ENCODE results near the gene UBR4.
"Not testable (repeated sequence)": the region's sequence is repeated elsewhere in the genome, so short reads cannot be mapped to it uniquely, and the experiment has no call there.

UBR4 gene

DNA sequence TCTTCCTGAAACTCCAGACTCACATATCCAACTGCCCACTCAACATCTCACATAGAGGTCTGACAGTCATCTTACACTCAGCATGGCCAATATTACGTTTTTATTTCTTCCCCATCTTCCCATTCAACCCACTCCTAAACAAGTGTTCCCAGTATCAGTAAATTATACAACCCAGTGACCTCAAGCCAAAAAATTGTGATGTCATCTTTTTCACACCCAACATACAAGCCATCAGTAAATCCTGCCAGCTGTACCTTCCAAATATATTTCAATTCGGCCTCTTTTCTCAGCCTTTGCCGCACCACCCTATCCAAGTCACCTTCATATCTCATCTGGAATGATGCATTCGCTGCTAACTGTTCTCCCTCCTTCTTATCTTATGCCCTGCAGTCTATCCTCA is 19.6 kb downstream of the UBR4 start:
- no peak for DNase-seq (ENCODE audit: low spot score)

DNA sequence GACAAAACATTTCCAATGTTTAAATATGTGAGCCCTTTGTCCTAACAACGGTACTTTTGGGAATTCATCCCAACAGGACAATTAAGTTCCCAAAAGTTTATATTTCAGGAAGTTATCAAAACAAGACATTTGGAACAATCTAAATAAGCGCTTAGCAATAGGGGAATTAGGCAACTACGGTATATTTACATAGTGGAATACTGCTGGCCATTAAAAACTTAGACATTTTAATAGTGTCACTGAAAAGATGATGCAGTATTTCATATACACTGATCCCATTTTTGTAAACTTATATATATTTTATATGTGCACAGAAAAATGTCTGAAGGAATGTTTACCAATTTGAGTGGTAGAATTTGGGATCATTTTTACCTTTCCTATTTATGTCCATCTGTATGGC is 20.8 kb downstream of the UBR4 start:
- DNase-seq (ENCODE audit: low spot score): no peak

DNA sequence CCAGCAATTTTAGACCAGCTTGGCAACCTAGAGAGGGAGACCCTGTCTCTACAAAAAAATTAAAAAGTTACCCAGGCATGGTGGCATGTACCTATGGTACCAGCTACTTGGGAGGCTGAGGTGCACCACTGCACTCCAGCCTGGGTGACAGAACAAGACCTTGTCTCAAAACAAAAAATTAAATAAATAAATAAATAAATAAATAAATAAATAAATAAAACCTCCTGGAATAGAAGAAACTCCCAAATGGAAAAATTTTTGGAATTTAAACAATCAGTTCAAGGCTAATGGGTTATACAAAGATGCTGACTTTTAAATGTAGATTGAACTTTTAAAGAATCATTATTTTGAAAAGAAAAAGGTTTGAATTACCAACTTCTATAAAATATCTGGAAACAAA is 22.2 kb downstream of the UBR4 start:
- no peak for DNase-seq (ENCODE audit: low spot score)

DNA sequence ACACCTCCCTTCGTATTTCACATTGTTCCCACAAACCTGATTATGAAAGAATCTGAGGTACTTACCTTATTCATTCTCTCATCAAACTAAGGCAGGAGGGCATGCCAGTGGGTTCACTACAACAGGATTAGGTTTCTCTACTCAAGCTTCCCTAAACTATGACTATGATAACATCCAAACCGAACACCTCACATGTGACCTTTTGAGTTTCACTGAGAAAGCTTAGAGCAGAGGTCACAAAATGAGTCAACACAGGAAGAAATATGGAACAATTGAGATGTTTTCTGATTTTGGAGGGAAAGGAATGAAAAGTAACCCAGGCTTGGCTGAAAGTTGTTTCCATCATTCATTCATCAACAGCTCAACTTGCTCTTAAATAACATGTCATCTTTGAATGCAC is 24.1 kb downstream of the UBR4 start:
- no peak for DNase-seq (ENCODE audit: low spot score)

DNA sequence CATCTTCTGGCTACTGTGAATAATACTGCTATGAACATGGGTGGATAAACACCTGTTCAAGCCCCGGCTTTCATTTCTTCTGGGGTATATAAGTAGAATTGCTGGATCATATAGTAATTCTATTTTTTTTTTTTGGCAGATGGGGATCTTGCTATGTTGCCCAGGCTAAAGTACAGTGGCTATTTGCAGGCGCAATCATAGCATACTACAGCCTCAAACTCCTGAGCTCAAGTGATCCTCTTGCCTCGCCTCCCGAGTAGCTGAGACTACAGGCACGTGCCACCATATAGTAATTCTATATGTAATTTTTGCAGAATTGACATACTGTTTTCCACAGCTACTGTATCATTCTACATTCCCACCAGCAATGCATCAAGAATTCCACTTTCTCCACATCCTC is 27.8 kb downstream of the UBR4 start:
- DNase-seq (ENCODE audit: low spot score): no peak

DNA sequence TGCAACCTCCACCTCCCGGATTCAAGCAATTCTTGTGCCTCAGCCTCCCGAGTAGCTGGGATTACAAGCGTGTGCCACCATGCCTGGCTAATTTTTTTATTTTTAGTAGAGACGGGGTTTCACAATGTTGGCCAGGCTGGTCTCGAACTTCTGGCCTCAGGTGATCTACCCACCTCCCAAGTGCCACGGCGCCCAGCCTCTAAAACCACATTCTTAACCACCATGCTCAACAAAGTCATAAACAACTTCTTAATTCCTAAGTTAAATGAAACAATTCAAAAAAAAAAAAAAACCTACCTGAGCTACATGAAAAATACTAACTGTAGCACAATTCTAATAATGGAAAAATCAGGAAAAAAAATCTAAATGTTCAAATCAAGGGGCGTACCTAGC is 29.8 kb downstream of the UBR4 start:
- DNase-seq (ENCODE audit: low spot score): not testable (repeated sequence)

DNA sequence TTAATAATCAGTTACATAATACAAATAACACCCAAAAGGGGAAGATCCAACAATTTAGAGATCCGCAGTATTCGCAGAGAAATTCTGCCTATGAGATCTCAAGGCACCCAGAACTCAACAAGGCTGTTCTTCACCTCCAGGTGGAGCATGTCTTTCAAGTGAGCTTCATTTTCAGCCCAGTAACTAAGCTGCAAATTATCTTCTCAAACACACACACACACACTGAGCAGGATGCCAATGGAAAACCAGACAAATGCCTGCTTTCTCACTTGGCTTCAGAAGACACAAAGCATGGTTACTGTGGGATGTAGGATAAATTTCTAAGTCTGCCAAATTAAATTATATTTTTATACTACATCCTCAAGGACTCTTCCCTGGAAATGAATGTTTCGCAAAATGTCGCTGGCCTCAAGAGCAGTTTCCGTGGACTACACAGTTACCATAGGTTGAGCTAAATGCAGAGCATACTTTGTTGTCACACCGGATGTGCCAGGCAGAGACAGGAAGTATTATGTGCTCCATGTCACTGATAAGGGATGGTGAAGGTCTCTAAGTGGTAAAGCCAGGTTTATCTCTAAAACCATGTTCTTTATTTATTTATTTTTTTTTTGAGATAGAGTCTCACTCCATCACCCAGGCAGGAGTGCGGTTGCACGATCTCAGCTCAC is 30.3 kb downstream of the UBR4 start:
- no peak for DNase-seq (ENCODE audit: low spot score)

DNA sequence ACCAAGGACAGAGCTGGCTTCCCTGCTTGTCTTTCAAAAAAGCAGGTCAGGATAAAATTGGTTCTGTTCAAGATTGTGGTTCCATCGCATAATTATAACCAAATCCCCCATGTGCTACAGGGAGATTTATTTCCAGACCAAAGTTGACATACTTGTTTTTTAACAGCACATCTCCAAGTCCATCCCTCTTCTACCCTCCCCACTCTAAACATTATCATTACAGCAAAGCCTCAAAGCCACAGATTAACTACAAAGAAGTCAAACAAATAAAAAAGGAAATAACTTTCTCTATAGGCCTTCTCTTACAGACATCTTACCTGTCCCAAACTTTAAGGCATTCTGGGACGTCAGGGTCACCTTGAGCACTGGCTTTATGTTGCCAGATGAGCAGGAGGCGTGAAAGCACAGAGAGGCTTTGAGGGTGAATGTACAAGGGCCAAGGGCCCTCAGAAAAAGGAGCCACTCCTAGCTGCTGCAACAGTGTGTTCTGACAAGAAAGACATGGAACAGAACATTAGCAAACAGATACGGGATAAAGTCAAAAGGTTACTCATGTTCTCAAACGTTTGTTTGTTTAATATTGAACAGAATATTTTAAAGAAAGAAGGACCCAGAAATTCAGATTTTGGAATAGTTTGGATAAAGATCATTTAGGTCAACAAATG is 31.2 kb downstream of the UBR4 start:
- no peak for DNase-seq (ENCODE audit: low spot score)

DNA sequence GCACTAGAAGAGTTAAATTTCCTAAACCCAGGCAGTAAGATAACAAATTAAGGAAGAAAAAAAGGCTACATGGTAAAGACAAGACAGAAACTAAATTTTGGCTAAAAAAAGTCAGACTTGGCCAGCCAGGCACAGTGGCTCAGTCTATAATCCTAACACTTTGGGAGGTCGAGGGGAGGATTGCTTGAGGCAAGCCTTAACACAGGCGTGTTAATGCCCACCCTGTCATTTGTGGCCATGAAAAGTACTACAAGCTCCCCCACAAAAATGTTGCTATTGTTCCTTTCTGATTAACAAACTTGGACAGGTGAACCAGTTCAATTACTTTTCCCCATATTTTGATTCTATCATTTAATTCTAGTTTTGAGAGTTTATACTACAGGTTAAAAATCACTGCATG is 32.3 kb downstream of the UBR4 start:
- DNase-seq (ENCODE audit: low spot score): no peak

DNA sequence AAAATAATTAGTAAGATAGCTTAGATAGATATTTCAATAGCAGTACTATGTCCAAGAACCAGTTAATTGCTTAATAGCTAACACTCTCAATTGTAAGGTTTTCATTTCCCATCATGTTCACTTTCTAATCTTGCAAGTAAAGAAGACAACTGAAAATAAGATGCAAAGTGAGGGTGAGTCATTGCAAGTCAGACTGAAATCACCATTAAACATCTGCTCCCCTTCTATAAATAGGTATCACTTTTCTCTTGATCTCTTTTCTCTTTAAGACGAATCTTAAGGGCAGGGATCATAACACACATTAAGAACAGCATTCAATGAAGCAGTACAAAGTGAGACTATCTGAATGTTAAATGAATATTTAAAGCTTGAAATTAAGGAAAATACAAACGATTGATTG is 40.4 kb downstream of the UBR4 start:
- no peak for DNase-seq (ENCODE audit: low spot score)

DNA sequence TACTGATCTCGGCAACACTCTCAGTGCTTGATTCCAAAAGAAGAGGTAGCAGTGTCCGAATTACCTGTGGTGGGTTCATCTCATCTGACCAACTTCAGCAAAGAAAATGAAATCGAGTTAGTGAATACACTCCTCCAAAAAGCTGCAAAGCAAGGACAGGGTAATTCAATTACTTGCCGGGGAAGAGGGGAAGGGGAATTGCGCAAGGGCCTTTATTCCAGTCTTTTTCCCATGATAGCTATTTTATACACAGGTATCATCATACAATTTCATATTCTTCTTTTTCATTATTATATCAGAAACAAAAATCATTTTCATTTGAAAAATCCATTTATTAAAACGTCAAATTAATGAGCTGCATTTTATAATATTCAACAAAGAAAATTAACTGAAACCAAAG is 42.9 kb downstream of the UBR4 start:
- no peak for DNase-seq (ENCODE audit: low spot score)

DNA sequence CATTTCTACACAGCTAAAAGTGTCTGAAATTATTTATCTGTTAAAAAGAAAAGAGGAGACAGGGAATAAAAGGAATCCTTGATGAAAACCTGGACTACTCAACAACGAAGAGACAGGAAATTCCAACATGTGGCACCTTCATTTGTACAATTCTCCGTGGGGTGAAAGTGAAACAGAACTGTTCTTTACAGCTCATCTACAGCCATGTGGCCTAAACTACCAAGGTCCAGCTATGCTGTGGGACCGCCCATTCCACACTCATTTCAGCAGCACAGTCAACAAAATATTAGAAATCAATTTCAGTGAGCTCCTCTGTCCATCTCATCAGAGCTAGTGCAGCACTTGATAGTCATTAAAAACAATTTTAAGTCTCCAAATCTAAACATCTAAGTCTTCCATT is 44.0 kb downstream of the UBR4 start:
- DNase-seq (ENCODE audit: low spot score): no peak

DNA sequence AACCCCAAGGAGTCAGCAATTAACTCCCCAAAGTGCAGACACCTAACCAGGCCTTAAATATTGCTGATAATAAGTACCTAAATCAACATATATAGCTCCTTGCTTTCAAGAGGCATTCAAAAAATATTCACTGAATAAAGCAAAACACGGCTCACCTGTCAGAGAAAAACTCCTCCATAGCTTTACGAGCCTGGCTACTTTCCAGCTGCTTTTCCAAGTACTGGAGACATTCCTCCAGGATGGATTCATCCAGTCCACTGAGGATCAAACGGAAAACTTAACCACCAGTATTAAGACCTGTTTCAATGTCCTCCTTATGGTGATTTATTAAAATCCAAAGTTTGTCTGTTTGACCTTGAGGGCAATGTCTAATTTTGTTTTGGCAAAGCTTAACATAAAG is 44.6 kb downstream of the UBR4 start:
- no peak for DNase-seq (ENCODE audit: low spot score)

DNA sequence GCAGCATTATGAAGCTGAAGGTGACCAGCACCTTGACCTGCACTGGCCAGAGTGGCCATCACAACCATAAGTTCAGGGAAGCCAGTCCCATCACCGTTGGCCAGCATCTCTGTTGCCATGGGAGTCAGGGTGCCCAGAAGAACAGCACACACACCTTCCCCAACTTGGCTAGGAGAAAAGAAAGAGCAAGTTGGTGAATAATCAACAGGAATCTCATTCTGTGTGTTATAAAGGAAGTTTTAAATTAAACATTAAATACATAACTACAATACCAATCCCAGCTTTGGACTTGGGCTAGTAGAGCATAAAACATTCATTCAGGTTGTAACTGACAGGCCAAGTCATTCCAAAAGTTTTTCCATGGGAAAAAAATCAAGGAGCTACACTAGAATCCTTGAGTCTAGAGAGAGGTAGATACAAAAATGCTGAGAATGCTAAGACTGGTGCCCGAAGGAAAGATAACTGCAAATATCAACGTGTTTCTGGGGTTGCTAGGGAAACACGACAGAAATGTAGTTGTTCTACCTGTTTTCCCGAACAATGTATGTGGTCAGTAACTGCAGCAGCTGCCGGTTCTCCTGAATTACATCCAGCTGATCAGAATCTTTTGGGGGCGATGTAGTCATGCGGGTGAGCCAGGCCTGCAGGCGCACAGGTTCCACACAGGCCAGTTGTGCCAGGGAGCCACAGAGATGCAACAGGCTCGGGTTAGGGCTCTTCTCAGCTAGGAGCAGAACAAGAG is 45.6 kb downstream of the UBR4 start:
- DNase-seq (ENCODE audit: low spot score): no peak

DNA sequence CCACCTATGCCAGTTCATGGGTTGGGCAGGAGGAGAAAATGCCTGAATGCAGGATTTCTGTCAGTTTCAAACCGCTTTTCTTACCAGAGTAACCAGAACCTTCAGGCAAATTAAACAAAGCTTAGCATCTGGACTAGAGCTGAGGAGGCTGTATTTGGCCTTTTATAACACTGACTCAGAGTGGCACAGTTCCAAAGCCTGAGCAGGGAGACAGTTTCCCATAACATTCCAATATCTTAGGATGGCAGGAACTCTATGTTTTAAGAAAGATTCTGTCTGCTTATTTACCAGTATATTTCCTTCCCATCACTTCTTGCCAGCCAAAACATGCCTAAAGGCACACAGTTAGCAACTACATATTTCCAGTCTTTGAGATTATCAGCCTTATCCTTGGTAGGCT is 46.8 kb downstream of the UBR4 start:
- no peak for DNase-seq (ENCODE audit: low spot score)

DNA sequence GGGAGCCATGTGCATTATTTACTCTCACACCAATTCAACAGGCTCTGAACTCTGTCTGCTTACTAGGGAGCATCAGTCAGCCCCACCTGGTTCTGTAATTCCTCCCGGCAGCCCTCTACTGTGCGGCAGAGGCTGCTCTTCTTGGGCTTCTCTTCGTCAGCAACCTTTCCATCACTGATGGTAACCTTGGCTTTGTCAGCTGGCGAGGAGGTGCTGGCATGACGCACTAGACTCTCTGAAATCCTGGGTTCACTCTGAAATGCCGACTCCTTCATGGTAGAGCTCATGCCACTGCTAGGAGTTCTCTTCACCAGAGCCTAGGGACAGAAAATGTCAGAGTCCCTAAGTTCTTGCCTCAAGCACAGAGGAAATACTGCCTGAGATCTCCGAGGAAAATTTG is 49.2 kb downstream of the UBR4 start:
- DNase-seq (ENCODE audit: low spot score): no peak

DNA sequence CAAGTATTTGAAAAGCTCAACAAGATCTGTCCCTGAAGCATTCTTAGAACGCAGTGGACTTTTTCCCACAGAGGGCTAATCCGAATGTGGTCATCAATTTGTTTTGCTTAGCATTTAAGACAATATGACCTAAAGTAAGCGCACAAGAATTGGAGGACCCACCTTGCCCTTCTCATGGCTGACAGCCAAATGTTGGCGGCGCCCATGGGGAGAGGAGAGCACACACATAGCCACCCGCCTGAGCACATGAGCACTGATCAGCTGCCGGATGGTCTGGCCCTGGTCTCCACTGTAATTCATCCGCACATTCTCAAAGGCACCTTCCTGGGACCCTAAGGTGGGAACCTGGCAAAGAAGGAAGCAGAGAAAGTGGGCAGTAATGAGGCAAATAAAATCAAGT is 52.4 kb downstream of the UBR4 start:
- DNase-seq (ENCODE audit: low spot score): no peak

DNA sequence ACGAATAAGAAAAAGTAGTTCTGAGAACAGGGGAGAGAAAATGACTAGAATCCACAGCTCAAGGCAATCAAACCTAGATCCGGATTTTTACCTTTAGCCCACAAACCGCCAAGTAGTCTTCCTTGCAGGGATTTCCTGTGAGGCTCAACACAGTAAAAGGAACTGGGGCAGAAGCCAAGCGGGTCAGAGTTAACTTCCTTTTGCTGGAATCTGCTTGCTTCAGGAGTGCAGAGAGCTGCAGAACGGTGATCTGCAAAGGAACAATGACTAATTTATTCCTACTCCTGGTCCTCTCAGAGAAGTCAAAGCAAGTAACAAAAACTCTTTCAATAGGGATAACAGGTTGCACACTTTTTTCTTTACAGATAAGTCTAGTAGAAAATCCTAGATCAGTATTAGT is 53.4 kb downstream of the UBR4 start:
- no peak for DNase-seq (ENCODE audit: low spot score)

DNA sequence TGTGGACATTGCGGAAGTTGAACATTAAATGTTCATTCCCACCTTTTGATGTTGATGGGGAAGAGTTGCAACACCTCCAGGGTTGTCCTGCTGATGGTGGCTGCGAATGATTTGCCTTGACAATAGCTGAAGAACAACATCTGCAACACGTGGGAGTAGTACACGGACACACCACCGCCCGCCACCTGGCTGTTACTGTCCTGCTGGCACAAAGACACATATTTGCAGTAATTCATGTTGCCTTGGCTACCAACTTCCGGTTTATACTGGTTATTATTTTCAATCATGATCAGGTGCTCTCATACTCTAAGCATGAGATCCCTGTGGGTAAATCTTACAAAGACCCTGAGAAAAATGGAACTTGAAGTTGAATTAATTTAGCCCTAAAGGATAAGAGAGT is 55.2 kb downstream of the UBR4 start:
- no peak for DNase-seq (ENCODE audit: low spot score)

DNA sequence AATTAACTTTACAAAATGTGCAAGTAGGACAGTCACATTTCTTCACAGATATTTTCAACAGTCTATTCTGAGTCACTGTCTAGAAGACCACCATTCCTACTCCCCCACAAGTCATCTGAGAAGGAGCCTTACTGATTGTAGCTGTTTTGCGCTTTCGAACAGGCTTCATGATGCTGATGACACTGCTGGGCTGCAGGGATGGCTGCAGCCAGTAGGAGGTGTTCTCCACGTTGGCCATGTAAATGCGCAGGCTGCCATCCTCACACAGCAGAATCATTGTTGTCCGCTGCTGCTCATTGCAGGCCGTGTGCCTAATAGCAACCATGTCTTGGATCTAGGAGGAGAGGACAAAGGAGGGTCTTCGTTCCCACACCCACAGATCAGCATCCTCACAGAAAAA is 56.9 kb downstream of the UBR4 start:
- DNase-seq (ENCODE audit: low spot score): no peak

DNA sequence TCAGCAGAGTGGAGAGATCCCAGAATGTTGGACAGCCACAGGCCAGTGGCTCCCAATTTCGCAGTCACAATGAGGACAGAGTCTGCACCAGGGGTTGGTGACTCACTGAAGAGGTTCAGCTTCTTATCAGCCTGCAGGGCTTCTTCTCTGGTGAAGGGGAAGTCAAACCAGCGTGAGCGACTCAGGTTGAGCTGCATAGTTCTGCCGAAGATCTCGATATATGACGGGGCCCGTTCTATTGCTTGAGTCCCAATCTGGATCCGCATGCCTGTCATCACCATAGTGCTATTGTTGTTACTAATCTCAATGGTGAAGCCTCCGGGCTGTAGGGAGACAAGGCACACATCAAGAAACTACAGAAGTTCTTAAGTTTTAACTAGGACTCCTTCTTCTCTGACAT is 58.5 kb downstream of the UBR4 start:
- DNase-seq (ENCODE audit: low spot score): no peak

DNA sequence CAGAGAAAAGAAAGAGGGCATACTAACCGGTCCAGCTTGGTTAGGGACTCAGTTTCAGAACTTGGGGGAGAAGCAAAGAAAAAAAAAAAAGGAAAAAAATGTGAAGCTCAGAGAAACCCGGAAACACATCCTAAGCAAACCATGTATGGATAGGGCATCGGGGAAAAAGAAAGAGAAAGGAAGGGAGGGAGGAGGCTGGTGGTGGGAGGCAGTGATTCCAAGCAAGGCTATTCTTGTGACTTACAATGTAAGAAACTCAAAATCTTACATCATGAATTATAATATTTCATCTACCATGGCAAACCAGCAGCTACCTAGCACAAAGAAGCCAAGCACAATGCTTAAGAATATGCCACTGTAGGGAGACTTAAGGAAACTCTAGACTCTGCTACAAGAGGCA is 60.3 kb downstream of the UBR4 start:
- no peak for DNase-seq (ENCODE audit: low spot score)

DNA sequence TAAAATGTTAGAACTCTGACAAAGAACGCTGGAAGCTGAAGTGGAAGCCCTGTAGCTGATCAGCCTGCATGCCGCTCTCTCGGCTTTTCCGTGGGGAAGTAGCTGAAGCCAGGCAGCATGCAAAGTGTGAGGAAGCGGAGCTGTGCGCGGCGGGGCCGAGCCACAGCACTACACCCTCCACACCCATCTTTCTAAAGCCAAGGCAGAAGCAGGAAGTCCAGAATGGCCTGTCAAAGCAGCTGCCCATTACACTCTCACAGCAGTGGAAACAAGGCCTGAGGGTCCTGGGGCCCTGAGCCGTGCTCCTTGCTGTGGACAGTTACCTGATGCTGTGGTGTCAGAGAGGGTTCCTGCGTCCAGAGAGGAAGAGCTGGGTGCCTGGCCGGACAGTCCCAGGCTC is 69.6 kb downstream of the UBR4 start:
- no peak for DNase-seq (ENCODE audit: low spot score)

DNA sequence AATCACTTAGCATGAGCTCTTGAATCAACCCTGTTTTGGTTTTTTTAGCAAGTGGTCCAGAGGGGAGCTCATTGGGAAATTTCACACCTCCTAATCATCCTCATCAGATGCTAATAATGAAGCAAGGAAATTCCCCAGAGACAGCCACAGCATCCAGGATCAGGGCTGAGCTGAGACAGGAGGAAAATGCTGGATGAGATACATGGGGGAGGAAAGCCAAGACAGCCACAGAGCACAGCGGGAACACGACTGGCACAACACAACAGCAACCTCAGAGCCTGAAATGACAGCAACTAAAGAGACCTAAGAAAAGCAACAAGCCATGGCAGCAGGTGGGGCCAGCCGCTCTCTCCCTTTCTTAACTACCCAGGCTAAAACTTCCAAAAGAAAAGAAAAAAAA is 70.4 kb downstream of the UBR4 start:
- no peak for DNase-seq (ENCODE audit: low spot score)

Measured in ecto neural progenitor cell (in vitro differentiated cells).